ENCODE data around the gene TENM4. TPM values are rescaled to one million over a fixed set of nuclear protein-coding genes. Genes with fewer than 3 reads are reported as not detected.
"Not testable (repeated sequence)": the region's sequence is repeated elsewhere in the genome, so short reads cannot be mapped to it uniquely, and the experiment has no call there.

Gene TENM4
- total RNA-seq, 1 donor from 2014 or later, result not detected

GRCh38 chr11:79220171-79220570, 220.7 kb downstream of the TENM4 start:
- no peak for DNase-seq (ENCODE audit: low read depth in 2 of 2)

- DNase-seq (ENCODE audit: low read depth in 2 of 2), result no peak
Measured at GRCh38 chr11:79219186-79220045, 221.4 kb downstream of the TENM4 start.

GRCh38 chr11:79212741-79213190, 228.1 kb downstream of the TENM4 start:
- DNase-seq (ENCODE audit: low read depth in 2 of 2), result no peak

GRCh38 chr11:79209540-79210266, 231.1 kb downstream of the TENM4 start:
- DNase-seq (ENCODE audit: low read depth in 2 of 2), result no peak

DNA sequence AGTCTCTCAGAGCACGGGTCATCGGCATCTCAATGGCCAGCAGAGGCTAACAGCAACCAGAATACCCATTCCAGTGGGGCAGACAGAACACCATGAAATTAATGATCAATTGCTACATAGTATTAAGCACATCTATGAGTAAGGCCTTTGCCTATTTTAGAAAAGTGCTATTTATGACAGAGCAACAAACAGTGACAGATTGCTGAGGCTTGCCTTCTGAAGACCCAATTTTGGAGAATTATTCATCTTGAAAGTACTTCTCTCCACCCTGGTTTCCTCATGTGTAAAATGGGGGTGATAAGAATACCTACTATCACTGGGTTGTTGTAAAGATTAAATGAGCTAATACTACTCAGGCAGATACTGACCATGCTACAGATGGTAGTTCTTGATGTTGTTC, 232.7 kb downstream of the TENM4 start:
- DNase-seq (ENCODE audit: low read depth in 2 of 2), result no peak

GRCh38 chr11:79206951-79207350, 233.9 kb downstream of the TENM4 start:
- no peak for DNase-seq (ENCODE audit: low read depth in 2 of 2)

DNA sequence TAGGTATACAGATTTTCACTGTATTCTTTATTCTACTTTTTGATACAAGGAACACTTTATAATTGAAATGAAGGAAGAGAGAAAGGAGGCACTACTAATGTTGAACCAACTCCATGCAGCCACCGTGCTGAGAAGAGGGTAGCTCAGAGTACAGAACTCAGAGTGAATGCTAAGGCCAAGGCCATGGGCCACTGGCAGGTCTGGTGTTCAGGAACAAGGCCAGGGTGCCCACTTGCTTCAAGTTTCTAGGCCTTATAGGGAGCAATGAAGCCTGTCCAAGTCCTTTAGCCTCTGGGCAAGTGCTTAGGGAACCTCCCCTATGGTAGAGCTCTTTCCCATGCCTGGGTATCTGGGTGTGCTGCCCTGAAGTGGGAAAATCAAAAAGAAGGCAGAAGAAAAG, 235.0 kb downstream of the TENM4 start:
- no peak for DNase-seq (ENCODE audit: low read depth in 2 of 2)

GRCh38 chr11:79201677-79202347, 239.0 kb downstream of the TENM4 start:
- no peak for DNase-seq (ENCODE audit: low read depth in 2 of 2)

DNA sequence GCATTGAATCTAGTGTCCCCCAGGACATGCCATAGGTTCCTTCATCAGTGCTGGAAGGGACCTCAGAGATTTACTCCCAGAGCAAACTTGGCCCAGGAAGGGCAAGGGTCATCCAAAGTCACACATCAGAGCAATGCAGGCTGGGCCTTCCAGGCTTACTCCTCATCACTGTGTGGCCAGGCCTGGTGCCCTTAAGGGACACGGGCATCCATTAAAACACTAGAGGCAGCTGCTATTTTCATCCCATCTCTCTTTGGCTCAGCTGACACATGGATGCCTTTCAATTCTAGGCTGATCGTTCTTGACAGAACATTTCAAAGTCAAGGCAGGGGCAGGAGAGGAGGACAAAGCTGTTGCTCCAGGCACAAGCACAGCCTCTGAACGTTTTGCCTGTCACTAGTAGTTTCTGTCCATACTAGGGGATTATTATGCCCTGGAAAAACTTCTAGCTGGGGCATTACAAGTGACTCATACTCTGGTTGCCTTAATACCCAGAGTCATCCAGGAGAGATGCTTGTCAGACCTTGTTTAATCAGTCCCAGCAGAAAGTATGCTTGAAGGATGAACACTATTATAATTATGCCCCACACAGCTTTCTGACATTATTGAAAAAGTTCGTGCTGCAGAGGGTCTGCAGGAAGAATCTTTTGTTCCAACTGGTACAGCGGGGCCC, 240.3 kb downstream of the TENM4 start:
- no peak for DNase-seq (ENCODE audit: low read depth in 2 of 2)

DNA sequence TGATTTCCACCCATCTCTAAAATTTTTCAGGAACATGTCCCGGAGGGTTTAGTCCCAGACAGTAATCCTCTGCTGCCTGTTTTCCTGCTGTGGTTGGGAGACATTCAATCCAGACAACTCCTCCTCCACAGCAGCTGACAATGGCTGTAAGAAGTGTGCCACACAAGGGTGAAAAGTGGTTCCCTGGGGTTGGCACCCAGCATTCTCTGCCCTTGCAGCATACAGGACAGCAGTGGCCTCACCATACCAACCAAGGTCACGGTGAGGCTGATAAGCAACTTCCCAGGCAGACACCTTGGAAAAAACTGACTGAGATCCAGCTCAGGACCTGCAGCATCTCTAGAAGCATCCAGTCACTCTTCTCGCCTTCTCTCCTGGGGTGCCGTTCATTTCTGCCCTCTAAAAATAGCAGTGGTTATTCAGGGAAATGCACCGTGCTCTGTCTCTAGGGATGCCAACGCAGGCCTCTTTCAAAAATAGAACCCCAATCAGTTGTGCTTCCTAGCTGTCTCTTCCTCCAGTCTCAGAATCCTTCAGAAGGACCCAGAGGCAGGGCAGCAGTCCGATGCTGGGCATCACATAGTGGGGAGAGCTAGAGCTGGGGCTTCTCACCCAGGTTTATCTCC, 241.0 kb downstream of the TENM4 start:
- no peak for DNase-seq (ENCODE audit: low read depth in 2 of 2)

DNA sequence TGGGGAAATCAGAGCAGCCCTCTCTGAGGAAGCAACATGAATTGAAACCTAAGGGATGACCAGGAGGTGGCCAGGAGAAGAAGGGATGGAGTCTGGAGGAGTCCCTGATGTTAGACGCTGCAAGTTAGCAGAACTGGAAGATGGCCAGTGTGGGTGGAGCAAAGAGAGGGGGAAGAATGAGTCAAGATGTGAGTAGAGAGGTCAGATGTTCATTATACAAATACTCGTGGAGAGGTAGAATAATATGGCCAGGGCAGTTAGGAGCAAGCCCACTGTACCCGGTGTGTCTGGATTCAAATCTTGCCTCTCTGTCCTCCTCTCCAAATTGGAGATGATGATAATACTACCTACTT, 242.0 kb downstream of the TENM4 start:
- peak in 1 of 2 donors; percentile 22 for DNase-seq (ENCODE audit: low read depth in 2 of 2)

DNA sequence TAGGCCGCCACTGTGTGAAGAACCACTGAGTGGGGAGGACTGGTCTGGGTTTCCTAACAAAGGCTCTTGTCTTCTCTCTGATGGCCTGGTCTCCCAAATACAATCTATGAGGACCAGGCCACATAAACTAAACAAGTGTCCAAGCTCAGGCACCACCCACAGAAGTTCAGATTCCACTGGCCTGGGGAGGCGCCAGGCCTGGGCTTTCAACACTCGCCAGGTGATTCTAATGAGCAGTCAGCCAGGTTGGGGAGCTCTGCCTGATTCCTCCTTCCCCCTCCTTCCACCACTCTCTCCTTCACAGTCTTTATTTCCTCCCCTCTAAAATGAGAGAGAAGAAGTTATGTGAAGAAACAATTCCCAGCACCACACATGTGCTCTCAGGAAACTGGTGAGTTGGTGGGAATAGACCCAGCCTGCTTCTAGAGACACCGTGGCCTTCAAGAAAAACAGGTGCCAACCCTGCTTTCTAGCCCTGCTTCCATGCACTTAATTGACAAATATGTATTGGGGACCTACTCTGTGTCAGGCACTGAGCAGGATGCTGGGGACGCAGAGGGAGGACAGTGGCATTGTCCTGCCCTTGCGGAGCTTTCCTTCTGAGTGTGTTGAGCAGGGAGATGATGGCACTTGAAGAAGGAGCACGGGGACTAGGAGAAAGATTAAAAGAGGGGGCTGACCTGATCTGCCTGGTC, 242.5 kb downstream of the TENM4 start:
- no peak for DNase-seq (ENCODE audit: low read depth in 2 of 2)

DNA sequence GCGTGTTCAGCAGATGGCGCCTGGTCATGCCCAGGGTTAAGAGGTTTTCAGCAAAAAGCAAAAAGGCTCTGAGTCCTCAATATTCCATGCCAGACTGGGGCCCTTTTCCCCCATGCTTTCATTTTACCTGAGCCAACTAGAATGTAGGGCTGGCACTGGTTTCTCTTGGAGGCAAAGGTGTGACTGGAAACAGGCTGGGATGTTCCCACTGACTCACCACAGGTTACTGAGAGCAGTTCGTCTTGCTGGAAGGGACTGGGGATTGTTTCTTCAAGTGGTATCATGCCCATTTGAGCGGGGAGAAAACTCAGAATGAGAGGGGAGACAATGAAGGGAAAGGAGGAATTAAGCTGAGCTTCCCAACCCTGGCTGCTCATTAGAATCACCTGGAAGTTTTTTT, 243.9 kb downstream of the TENM4 start:
- no peak for DNase-seq (ENCODE audit: low read depth in 2 of 2)

DNA sequence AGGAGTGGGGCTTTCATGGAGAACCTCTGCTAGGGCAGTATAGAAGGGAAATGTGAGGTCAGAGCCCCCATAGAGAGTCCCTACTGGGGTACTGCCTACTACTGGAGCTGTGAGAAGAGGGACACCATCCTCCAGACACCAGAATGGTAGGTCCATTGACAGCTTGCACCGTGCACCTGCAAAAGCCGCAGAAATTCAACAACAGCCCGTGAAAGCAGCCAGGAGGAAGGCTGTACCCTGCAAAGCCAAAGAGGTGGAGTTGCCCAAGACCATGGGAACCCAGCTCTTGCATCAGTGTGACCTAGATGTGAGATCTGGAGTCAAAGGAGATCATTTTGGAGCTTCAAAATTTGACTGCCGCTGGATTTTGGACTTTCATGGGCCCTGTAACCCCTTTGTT, 245.6 kb downstream of the TENM4 start:
- no peak for DNase-seq (ENCODE audit: low read depth in 2 of 2)

- DNase-seq (ENCODE audit: low read depth in 2 of 2), result no peak
Measured at GRCh38 chr11:79193663-79194310, 247.0 kb downstream of the TENM4 start.

- DNase-seq (ENCODE audit: low read depth in 2 of 2), result no peak
Measured at GRCh38 chr11:79192836-79193235, 248.0 kb downstream of the TENM4 start.

DNA sequence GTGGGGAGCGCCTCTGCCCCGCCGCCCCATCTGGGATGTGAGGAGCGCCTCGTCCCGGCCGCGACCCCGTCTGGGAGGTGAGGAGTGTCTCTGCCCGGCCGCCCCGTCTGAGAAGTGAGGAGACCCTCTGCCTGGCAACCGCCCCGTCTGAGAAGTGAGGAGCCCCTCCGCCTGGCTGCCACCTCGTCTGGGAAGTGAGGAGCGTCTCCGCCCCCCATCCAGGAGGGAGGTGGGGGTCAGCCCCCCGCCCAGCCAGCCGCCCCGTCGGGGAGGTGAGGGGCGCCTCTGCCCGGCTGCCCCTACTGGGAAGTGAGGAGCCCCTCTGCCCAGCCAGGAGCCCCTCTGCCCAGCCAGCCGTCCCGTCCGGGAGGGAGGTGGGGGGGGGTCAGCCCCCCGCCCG, 249.1 kb downstream of the TENM4 start:
- DNase-seq (ENCODE audit: low read depth in 2 of 2), result not testable (repeated sequence)

DNA sequence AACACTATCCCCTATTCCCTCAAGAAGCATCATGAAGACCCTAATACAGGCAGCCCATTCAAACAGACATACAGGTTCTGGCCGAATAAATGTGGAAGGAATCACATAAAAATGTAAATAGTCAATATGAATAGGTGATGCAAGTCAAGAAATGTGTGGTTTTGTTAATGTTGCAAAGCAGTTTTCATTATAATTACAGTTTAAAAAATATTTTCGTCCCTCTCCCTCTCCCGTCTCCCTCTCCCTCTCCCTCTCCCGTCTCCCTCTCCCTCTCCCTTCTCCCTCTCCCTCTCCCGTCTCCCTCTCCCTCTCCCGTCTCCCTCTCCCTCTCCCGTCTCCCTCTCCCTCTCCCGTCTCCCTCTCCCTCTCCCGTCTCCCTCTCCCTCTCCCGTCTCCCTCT, 250.3 kb downstream of the TENM4 start:
- DNase-seq (ENCODE audit: low read depth in 2 of 2), result not testable (repeated sequence)

DNA sequence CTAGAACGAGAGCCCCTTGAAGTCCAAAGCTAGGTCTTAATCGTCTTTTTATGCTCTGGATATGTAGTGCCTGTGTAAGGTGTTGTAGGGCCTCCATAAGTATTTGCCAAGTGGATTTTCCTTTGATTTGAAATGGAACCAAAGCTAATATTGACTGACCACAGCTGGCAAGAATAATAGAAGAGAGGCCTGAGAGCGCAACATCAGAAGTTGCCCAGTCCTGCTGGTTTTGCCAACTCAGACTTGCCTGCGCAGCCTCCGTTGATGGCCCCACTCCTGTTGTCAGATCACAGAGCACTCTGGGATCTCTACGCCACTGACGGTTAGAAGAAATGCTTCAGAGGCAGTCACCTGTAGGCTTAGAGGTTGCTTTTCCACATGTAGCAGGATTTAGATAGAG, 251.2 kb downstream of the TENM4 start:
- DNase-seq (ENCODE audit: low read depth in 2 of 2), result no peak

DNA sequence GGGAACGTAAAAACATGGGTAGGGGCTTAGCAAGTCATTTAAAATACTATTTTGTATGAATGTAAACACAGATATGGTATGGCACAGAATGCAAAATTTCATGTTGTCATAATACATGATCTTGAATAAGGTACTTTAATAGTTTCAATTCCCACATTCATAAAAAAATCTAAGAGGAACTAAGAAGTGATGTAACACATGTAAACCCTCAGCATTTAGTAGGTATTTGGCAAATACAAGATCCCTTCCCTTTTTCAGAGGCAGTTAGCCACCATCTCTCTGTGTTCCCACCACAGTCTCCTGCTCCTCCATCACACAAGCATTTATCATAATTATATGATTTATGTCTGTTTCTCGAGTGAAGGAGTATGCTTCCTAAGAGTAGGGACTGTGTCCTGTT, 251.8 kb downstream of the TENM4 start:
- DNase-seq (ENCODE audit: low read depth in 2 of 2), result no peak

All from lung microvascular endothelial cell (primary cell).